ENCODE data around the gene RHOB. TPM values are rescaled to one million over a fixed set of nuclear protein-coding genes. Genes with fewer than 3 reads are reported as not detected.

RHOB gene
- polyA plus RNA-seq, 1 experiment, result 45.5 TPM

- no peak for TF ChIP-seq CTCF (IDR thresholded peaks at IDR 0.05; ENCODE audit: low read depth, low read length)
- no peaks in the 10 kb centered on the region; the same call in 1 of the 2 replicates for H3K9me3 ChIP-seq (ENCODE audit: control insufficient read depth, insufficient read depth, low read length)
- no peak for DNase-seq (ENCODE audit: low read depth, low spot score)
- H3K27ac ChIP-seq (ENCODE audit: low read depth, low read length), result no peak overlapping the region
- no peak overlapping the region for H3K4me3 ChIP-seq (ENCODE audit: low read depth, low read length)
- CTCF ChIA-PET, result interaction anchor here (1.0 kb wide), 1 partner anchor 164 kb away, joined by 3 read pairs; no protein-coding TSS in a partner anchor
- peaks cover 13% of the 10 kb centered on the region for H3K27me3 ChIP-seq (ENCODE audit: control insufficient read depth, insufficient read depth, low read length)
- POLR2A ChIA-PET, result interaction anchor here (0.6 to 1.4 kb wide), 2 partner anchors 40 to 54 kb away, joined by 5 to 7 read pairs; partner anchors contain the start of gene RHOB
These were observed 40.1 kb downstream of the RHOB start for GRCh38 chr2:20487030-20487391.

- Histone ChIP-seq H3K4me3 (ENCODE audit: low read depth, low read length) (no peak overlapping the region), H3K9me3 (ENCODE audit: control insufficient read depth, insufficient read depth, low read length) (no peaks in the 10 kb centered on the region; the same call in 1 of the 2 replicates), H3K27me3 (ENCODE audit: control insufficient read depth, insufficient read depth, low read length) (peaks cover 10% of the 10 kb centered on the region), H3K27ac (ENCODE audit: low read depth, low read length) (no peak overlapping the region)
- TF ChIP-seq CTCF (IDR thresholded peaks at IDR 0.05; ENCODE audit: low read depth, low read length), result no peak
- ChIA-PET CTCF (interaction anchor here (1.0 kb wide), 1 partner anchor 164 kb away, joined by 3 read pairs; no protein-coding TSS in a partner anchor), POLR2A (interaction anchor here (0.6 to 3.5 kb wide), 3 partner anchors 40 to 55 kb away, joined by 5 to 19 read pairs (median 7); partner anchors contain the start of gene RHOB)
- no peak for DNase-seq (ENCODE audit: low read depth, low spot score)
These were observed 40.7 kb downstream of the RHOB start for GRCh38 chr2:20487392-20488174.

- peaks cover 10% of the 10 kb centered on the region for H3K27me3 ChIP-seq (ENCODE audit: control insufficient read depth, insufficient read depth, low read length)
- no peak overlapping the region for H3K27ac ChIP-seq (ENCODE audit: low read depth, low read length)
- DNase-seq (ENCODE audit: low read depth, low spot score), result no peak
- H3K9me3 ChIP-seq (ENCODE audit: control insufficient read depth, insufficient read depth, low read length), result no peaks in the 10 kb centered on the region; the same call in 1 of the 2 replicates
- POLR2A ChIA-PET, result interaction anchor here (3.5 kb wide), 1 partner anchor 41 kb away, joined by 19 read pairs; the partner anchor contains the start of gene RHOB
- TF ChIP-seq CTCF (IDR thresholded peaks at IDR 0.05; ENCODE audit: low read depth, low read length), result no peak
- CTCF ChIA-PET, result no interaction called here
- H3K4me3 ChIP-seq (ENCODE audit: low read depth, low read length), result no peak overlapping the region
These were observed 41.3 kb downstream of the RHOB start for GRCh38 chr2:20488201-20488641.

GRCh38 chr2:20488782-20489181 is 41.9 kb downstream of the RHOB start:
- POLR2A ChIA-PET, result interaction anchor here (3.5 kb wide), 1 partner anchor 42 kb away, joined by 19 read pairs; the partner anchor contains the start of gene RHOB
- TF ChIP-seq CTCF (IDR thresholded peaks at IDR 0.05; ENCODE audit: low read depth, low read length), result no peak

More at GRCh38 chr2:20488782-20489181, 41.9 kb downstream of the RHOB start:
- CTCF ChIA-PET, result no interaction called here
- H3K27ac ChIP-seq (ENCODE audit: low read depth, low read length), result no peak overlapping the region
- no peak overlapping the region for H3K4me3 ChIP-seq (ENCODE audit: low read depth, low read length)
- H3K27me3 ChIP-seq (ENCODE audit: control insufficient read depth, insufficient read depth, low read length), result peaks cover 8% of the 10 kb centered on the region
- DNase-seq (ENCODE audit: low read depth, low spot score), result no peak
- no peaks in the 10 kb centered on the region; the same call in 1 of the 2 replicates for H3K9me3 ChIP-seq (ENCODE audit: control insufficient read depth, insufficient read depth, low read length)
